Stomach (tissue), 4 donors: ENCODE measurements around the gene COLQ.

Experiments used
- CTCF ChIP-seq, 7 experiments: fragments of 450-650 bp in 4 of 7; fragments of 200-600 bp in 3 of 7; sonication (generic) in 3 of 7; IDR thresholded peaks; one replicate each; pipeline ENCODE4 v1.5.1; 2016 to 2019; ENCODE audit warnings: antibody characterized with exemption in 7 of 7, control low read depth in 2 of 7, mild to moderate bottlenecking in 1 of 7
- EP300 ChIP-seq: sonication (generic); formaldehyde crosslinking; IDR thresholded peaks from one replicate; pipeline ENCODE4 v1.6.1; 2017; ENCODE audit warnings: antibody characterized with exemption
- POLR2A ChIP-seq, 4 donors: fragments of 450-650 bp; IDR thresholded peaks; one replicate each; pipeline ENCODE4 v1.6.1; 2016; ENCODE audit warnings: antibody characterized with exemption in 4 of 4, control low read depth in 2 of 4, mild to moderate bottlenecking in 1 of 4, moderate library complexity in 1 of 4

- TF ChIP-seq CTCF (IDR thresholded peaks at IDR 0.05) (peak in 1 of 7 experiments; percentile 4), EP300 (no peak), POLR2A (IDR thresholded peaks at IDR 0.05) (no peak)
Measured at GRCh38 chr3:15427182-15427880, 94.2 kb downstream of the COLQ start, which contains the start of the genes EAF1 and METTL6.
